Measurements from ENCODE around the gene FABP7.

FABP7 gene

DNA sequence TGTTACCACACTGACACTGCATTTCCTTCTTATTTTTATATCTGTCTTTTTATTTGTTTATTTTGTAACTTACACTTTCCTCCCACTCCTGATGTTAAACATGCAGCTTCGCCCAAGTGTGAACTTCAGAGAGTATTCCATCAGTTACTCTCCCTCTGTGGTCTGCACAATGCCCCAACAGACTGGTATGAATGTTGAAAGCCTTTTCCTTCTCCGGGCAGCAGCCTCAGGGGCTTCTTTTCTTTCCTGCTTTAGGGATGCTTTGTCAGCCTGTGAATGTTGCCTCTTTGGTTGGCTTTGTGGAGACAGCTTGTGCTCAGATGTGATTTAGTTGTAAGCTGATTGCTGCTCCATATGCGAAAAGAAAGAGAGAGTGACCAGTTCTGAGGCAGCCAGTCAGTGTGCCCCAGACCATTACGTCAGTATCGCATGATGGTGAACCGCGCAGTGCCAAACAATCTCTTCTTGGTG is 53.5 kb downstream of the FABP7 start:
- H3K4me1 ChIP-seq (ENCODE audit: control insufficient read depth, insufficient read depth, low read length, unreplicated experiment): no peaks in the 10 kb centered on the region
- peaks cover 21% of the 10 kb centered on the region; the same call in 1 of the 2 replicates for H3K27me3 ChIP-seq (ENCODE audit: insufficient read depth, low read length)
- H2AFZ ChIP-seq (ENCODE audit: low read length, unreplicated experiment): no peak overlapping the region
- no peak overlapping the region for H3K4me3 ChIP-seq (ENCODE audit: low read depth, low read length)
- no peaks in the 10 kb centered on the region for H3K79me2 ChIP-seq (ENCODE audit: control insufficient read depth, insufficient read depth, low read length, unreplicated experiment)
- no peak overlapping the region for H3K27ac ChIP-seq (ENCODE audit: low read depth, low read length)
- H3K36me3 ChIP-seq (ENCODE audit: insufficient read depth, low read length): no peaks in the 10 kb centered on the region
